K562 (cell line): Measurements from ENCODE around the gene MRPL22. TPM values are rescaled to one million over a fixed set of nuclear protein-coding genes. Genes with fewer than 3 reads are reported as not detected.

Source experiments
- polyA plus RNA-seq, 8 experiments: library from polyadenylated mRNA; depleted of rRNA in 4 of 8; stranded (reverse) in 5 of 8; unstranded in 3 of 8; fragments of >200 nt; fragmentation: Nextera tagmentation in 2 of 8; fragmentation: Illumina TruSeq in 1 of 8; extraction: Ambion mirVana in 2 of 8; extraction: Trizol in 1 of 8; gene quantifications; 2 replicates each; pipeline versions ENCODE4 v1.2.1 to v1.2.3, GENCODE V29; 2011 to 2014; ENCODE audit warnings: inconsistent platforms in 1 of 8, missing spikeins in 1 of 8
- total RNA-seq, 7 experiments: library from RNA; depleted of rRNA in 6 of 7; stranded (reverse); fragments of >200 nt in 6 of 7; fragmentation: Illumina TruSeq in 2 of 7; extraction: Trizol in 2 of 7; gene quantifications; 2 replicates each; pipeline versions ENCODE4 v1.2.1 to v1.2.3, GENCODE V29; 2011 to 2021; ENCODE audit warnings: low replicate concordance in 1 of 7
- TF ChIP-seq, protein P1 (sequence below): fragments of 450-650 bp; IDR thresholded peaks from 2 replicates; pipeline ENCODE4 v1.6.1; 2016; ENCODE audit warnings: mild to moderate bottlenecking, moderate library complexity

MRPL22 gene
- total and polyA plus RNA-seq, 9 of the 15 experiments (the other 6 are each of a cell fraction or from before 2014, with no cell fraction given) = 41.1 to 424 (median 102) TPM

DNA sequence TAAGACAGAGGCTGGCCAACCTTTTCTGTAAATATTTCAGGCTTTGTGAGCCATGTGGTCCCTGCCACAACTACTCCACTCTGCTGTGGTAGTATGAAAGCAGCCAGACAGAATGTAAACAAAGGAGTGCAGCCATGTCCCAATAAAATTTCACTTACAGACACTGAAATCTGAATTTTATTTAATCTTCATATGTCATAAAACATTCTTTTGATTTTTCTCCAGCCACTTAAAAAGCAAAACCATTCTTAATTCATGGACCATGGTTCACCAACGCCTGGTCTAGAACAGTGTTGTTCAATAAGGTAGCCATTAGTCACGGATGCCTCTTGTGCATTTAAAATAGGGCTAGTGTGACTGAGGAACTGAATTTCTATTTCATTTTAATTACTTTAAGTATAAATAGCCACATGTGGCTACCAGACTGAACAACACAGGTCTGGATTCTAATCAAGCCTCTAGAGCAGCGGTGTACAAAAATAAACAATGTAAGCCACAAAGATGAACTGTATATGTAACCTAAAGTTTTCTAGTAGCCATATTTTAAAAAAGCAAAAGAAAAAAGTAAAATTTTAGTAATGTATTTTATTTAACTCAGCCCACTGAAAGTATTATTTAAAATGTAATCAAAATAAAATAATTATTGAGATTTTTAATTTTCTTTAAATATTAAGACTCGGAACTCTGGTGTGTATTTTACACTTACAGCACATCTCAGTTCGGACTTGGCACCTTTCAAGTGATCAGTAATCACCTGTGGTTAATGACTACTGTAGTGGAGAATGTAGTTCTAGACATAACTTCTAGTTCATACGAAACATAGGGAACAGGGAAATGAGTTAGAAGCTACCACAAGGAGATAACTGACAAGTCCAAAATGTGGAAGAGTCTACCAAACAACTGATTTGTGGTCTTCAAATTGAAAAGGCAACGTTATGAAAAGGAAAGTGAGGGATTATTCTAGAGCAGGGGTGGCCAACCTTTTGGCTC lies 17.1 kb upstream of the MRPL22 start (continued):
- TF ChIP-seq, protein P1, sequence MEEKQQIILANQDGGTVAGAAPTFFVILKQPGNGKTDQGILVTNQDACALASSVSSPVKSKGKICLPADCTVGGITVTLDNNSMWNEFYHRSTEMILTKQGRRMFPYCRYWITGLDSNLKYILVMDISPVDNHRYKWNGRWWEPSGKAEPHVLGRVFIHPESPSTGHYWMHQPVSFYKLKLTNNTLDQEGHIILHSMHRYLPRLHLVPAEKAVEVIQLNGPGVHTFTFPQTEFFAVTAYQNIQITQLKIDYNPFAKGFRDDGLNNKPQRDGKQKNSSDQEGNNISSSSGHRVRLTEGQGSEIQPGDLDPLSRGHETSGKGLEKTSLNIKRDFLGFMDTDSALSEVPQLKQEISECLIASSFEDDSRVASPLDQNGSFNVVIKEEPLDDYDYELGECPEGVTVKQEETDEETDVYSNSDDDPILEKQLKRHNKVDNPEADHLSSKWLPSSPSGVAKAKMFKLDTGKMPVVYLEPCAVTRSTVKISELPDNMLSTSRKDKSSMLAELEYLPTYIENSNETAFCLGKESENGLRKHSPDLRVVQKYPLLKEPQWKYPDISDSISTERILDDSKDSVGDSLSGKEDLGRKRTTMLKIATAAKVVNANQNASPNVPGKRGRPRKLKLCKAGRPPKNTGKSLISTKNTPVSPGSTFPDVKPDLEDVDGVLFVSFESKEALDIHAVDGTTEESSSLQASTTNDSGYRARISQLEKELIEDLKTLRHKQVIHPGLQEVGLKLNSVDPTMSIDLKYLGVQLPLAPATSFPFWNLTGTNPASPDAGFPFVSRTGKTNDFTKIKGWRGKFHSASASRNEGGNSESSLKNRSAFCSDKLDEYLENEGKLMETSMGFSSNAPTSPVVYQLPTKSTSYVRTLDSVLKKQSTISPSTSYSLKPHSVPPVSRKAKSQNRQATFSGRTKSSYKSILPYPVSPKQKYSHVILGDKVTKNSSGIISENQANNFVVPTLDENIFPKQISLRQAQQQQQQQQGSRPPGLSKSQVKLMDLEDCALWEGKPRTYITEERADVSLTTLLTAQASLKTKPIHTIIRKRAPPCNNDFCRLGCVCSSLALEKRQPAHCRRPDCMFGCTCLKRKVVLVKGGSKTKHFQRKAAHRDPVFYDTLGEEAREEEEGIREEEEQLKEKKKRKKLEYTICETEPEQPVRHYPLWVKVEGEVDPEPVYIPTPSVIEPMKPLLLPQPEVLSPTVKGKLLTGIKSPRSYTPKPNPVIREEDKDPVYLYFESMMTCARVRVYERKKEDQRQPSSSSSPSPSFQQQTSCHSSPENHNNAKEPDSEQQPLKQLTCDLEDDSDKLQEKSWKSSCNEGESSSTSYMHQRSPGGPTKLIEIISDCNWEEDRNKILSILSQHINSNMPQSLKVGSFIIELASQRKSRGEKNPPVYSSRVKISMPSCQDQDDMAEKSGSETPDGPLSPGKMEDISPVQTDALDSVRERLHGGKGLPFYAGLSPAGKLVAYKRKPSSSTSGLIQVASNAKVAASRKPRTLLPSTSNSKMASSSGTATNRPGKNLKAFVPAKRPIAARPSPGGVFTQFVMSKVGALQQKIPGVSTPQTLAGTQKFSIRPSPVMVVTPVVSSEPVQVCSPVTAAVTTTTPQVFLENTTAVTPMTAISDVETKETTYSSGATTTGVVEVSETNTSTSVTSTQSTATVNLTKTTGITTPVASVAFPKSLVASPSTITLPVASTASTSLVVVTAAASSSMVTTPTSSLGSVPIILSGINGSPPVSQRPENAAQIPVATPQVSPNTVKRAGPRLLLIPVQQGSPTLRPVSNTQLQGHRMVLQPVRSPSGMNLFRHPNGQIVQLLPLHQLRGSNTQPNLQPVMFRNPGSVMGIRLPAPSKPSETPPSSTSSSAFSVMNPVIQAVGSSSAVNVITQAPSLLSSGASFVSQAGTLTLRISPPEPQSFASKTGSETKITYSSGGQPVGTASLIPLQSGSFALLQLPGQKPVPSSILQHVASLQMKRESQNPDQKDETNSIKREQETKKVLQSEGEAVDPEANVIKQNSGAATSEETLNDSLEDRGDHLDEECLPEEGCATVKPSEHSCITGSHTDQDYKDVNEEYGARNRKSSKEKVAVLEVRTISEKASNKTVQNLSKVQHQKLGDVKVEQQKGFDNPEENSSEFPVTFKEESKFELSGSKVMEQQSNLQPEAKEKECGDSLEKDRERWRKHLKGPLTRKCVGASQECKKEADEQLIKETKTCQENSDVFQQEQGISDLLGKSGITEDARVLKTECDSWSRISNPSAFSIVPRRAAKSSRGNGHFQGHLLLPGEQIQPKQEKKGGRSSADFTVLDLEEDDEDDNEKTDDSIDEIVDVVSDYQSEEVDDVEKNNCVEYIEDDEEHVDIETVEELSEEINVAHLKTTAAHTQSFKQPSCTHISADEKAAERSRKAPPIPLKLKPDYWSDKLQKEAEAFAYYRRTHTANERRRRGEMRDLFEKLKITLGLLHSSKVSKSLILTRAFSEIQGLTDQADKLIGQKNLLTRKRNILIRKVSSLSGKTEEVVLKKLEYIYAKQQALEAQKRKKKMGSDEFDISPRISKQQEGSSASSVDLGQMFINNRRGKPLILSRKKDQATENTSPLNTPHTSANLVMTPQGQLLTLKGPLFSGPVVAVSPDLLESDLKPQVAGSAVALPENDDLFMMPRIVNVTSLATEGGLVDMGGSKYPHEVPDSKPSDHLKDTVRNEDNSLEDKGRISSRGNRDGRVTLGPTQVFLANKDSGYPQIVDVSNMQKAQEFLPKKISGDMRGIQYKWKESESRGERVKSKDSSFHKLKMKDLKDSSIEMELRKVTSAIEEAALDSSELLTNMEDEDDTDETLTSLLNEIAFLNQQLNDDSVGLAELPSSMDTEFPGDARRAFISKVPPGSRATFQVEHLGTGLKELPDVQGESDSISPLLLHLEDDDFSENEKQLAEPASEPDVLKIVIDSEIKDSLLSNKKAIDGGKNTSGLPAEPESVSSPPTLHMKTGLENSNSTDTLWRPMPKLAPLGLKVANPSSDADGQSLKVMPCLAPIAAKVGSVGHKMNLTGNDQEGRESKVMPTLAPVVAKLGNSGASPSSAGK = no peak
- TF ChIP-seq, all 486 proteins: peak for 0
